HEK293 (cell line): ENCODE data around the gene SLC25A20.

Experiments
- CTCF ChIP-seq: fragments of 450-650 bp; formaldehyde crosslinking; IDR thresholded peaks from 2 replicates; pipeline ENCODE4 v1.5.1; 2016; ENCODE audit warnings: missing biosample characterization, missing genetic modification characterization
- WT1 ChIP-seq: fragments of 450-650 bp; formaldehyde crosslinking; IDR thresholded peaks from 2 replicates; pipeline ENCODE4 v1.5.1; 2016; ENCODE audit warnings: missing biosample characterization, missing genetic modification characterization
- ZNF121 ChIP-seq: fragments of 450-650 bp; formaldehyde crosslinking; IDR thresholded peaks from 2 replicates; pipeline ENCODE4 v1.5.1; 2016; ENCODE audit warnings: missing biosample characterization, missing genetic modification characterization
- ZNF24 ChIP-seq: fragments of 450-650 bp; formaldehyde crosslinking; IDR thresholded peaks from 2 replicates; pipeline ENCODE4 v1.5.1; 2016; ENCODE audit warnings: missing biosample characterization, missing genetic modification characterization
- ZNF416 ChIP-seq: fragments of 450-650 bp; formaldehyde crosslinking; IDR thresholded peaks from 2 replicates; pipeline ENCODE4 v1.5.1; 2016; ENCODE audit warnings: missing biosample characterization, missing genetic modification characterization
- ZNF585B ChIP-seq: fragments of 450-650 bp; formaldehyde crosslinking; IDR thresholded peaks from 2 replicates; pipeline ENCODE4 v1.5.1; 2016; ENCODE audit warnings: missing biosample characterization, missing genetic modification characterization
- ZNF677 ChIP-seq: fragments of 450-650 bp; IDR thresholded peaks from 2 replicates; pipeline ENCODE4 v1.5.0; 2018; ENCODE audit warnings: missing biosample characterization, mild to moderate bottlenecking, missing genetic modification characterization, moderate library complexity
- ZNF747 ChIP-seq: fragments of 450-650 bp; formaldehyde crosslinking; IDR thresholded peaks from 2 replicates; pipeline ENCODE4 v1.5.1; 2016; ENCODE audit warnings: missing biosample characterization, missing genetic modification characterization
- ZSCAN30 ChIP-seq: fragments of 450-650 bp; IDR thresholded peaks from 2 replicates; pipeline ENCODE4 v1.5.1; 2018; ENCODE audit warnings: missing biosample characterization, mild to moderate bottlenecking, missing genetic modification characterization, moderate library complexity

- TF ChIP-seq CTCF (tag by site-specific recombination) = no peak
- TF ChIP-seq WT1 (tag by site-specific recombination) = no peak
- TF ChIP-seq ZSCAN30 (tag by site-specific recombination) = no peak
- no peak for TF ChIP-seq ZNF585B (tag by site-specific recombination)
- TF ChIP-seq ZNF677 (tag by site-specific recombination) = no peak
- TF ChIP-seq ZNF24 (tag by site-specific recombination) = no peak
- no peak for TF ChIP-seq ZNF121
- no peak for TF ChIP-seq ZNF416 (tag by site-specific recombination)
- no peak for TF ChIP-seq ZNF747 (tag by site-specific recombination)
Measured at GRCh38 chr3:48879994-48880377, 18.7 kb downstream of the SLC25A20 start.
